ENCODE measurements around the gene NGEF. TPM values are rescaled to one million over a fixed set of nuclear protein-coding genes. Genes with fewer than 3 reads are reported as not detected.

NGEF gene
- polyA plus RNA-seq, 3 donors: not detected

DNA sequence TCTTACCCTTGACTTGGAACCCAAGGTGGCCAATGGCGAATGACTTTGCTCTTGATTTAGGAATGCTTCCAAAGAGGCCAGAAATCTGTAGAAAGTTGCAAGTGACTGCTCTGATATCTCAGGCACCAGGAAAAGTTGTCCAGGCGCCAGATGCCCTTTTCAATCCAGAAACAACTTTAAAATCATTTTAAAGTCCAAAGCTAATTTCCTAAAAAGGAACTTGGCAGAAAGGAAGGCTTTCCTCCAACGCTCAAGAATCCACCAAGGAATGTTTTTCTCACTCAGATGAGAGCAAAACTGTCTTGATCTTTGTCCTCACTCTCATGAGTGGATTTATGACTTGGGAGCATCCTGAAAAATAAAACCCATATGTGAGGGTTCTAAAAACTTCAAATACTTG lies 5.3 kb downstream of the NGEF start:
- 100% methylated on average over 2 of the region's 3 CpGs for WGBS (ENCODE audit: insufficient coverage)
- H3K36me3 Mint-ChIP-seq: no peaks in the 10 kb centered on the region
- H3K4me1 Mint-ChIP-seq: peaks cover 14% of the 10 kb centered on the region
- no peak overlapping the region for H3K27ac ChIP-seq (ENCODE audit: low read depth in 1 of 2, low read length in 2 of 2)
- H3K9me3 Mint-ChIP-seq: no peaks in the 10 kb centered on the region
- no peaks in the 10 kb centered on the region for H3K36me3 ChIP-seq (replicated peaks in 1 of 2; ENCODE audit: control insufficient read depth in 1 of 2, insufficient read depth in 2 of 2, low read length in 2 of 2)
- H3K4me2 ChIP-seq (replicated peaks; ENCODE audit: extremely low read depth, low read length, poor library complexity, severe bottlenecking): no peak overlapping the region
- intact Hi-C loops (cut with micrococcal nuclease): no loop called here
- no peak overlapping the region for H3K9ac ChIP-seq (ENCODE audit: insufficient read depth, low read length, poor library complexity, severe bottlenecking)
- TF ChIP-seq CTCF (IDR thresholded peaks at IDR 0.05): no peak
- H3K9me3 ChIP-seq (replicated peaks in 1 of 2; ENCODE audit: control insufficient read depth in 1 of 2, insufficient read depth in 1 of 2, low read length in 2 of 2): no peaks in the 10 kb centered on the region
- no peak for DNase-seq
- no peak overlapping the region for H3K4me3 Mint-ChIP-seq
- H3K27ac Mint-ChIP-seq: no peak overlapping the region
- H3K4me3 ChIP-seq (replicated peaks in 1 of 3; ENCODE audit: low read depth in 2 of 3, low read length in 3 of 3): no peak overlapping the region
- H3K4me1 ChIP-seq (ENCODE audit: control insufficient read depth in 1 of 2, insufficient read depth in 2 of 2, low read length in 2 of 2): peaks cover 0 to 5% of the 10 kb centered on the region in 2 donors
- no peaks in the 10 kb centered on the region for H3K79me2 ChIP-seq (ENCODE audit: insufficient read depth, low read length)
- no peaks in the 10 kb centered on the region for H4K20me1 ChIP-seq (ENCODE audit: insufficient read depth, low read length)
- H3K27me3 Mint-ChIP-seq (ENCODE audit: low read depth in 3 of 3): peaks cover 3 to 17% (median 9%) of the 10 kb centered on the region in 3 donors
- H2AFZ ChIP-seq (ENCODE audit: insufficient read depth, low read depth, low read length, poor library complexity, severe bottlenecking): no peak overlapping the region
- H3K27me3 ChIP-seq (ENCODE audit: control insufficient read depth in 2 of 2, insufficient read depth in 2 of 2, low read length in 2 of 2): no peaks in the 10 kb centered on the region

- H3K4me3 Mint-ChIP-seq: no peak overlapping the region
- Histone ChIP-seq H3K9me3 (replicated peaks in 1 of 2; ENCODE audit: control insufficient read depth in 1 of 2, insufficient read depth in 1 of 2, low read length in 2 of 2) (no peaks in the 10 kb centered on the region), H4K20me1 (ENCODE audit: insufficient read depth, low read length) (no peaks in the 10 kb centered on the region), H2AFZ (ENCODE audit: insufficient read depth, low read depth, low read length, poor library complexity, severe bottlenecking) (no peak overlapping the region), H3K27ac (ENCODE audit: low read depth in 1 of 2, low read length in 2 of 2) (no peak overlapping the region), H3K27me3 (ENCODE audit: control insufficient read depth in 2 of 2, insufficient read depth in 2 of 2, low read length in 2 of 2) (no peaks in the 10 kb centered on the region), H3K79me2 (ENCODE audit: insufficient read depth, low read length) (no peaks in the 10 kb centered on the region), H3K9ac (ENCODE audit: insufficient read depth, low read length, poor library complexity, severe bottlenecking) (no peak overlapping the region), H3K4me1 (ENCODE audit: control insufficient read depth in 1 of 2, insufficient read depth in 2 of 2, low read length in 2 of 2) (peaks cover 0 to 3% of the 10 kb centered on the region in 2 donors), H3K4me3 (replicated peaks in 1 of 3; ENCODE audit: low read depth in 2 of 3, low read length in 3 of 3) (no peak overlapping the region), H3K36me3 (replicated peaks in 1 of 2; ENCODE audit: control insufficient read depth in 1 of 2, insufficient read depth in 2 of 2, low read length in 2 of 2) (no peaks in the 10 kb centered on the region), H3K4me2 (replicated peaks; ENCODE audit: extremely low read depth, low read length, poor library complexity, severe bottlenecking) (no peak overlapping the region)
- H3K27ac Mint-ChIP-seq: no peak overlapping the region
- peaks cover 10% of the 10 kb centered on the region for H3K4me1 Mint-ChIP-seq
- intact Hi-C loops (cut with micrococcal nuclease): no loop called here
- no peak for TF ChIP-seq CTCF (IDR thresholded peaks at IDR 0.05)
- 80% methylated on average over 5 of the region's 7 CpGs for WGBS (ENCODE audit: insufficient coverage)
- no peak for DNase-seq
- H3K27me3 Mint-ChIP-seq (ENCODE audit: low read depth in 3 of 3): peaks cover 3 to 17% (median 9%) of the 10 kb centered on the region in 3 donors
- no peaks in the 10 kb centered on the region for H3K36me3 Mint-ChIP-seq
- H3K9me3 Mint-ChIP-seq: peaks cover 0 to 3% (median 0%) of the 10 kb centered on the region in 7 donors
Observed at GRCh38 chr2:233007270-233007669, 5.8 kb downstream of the NGEF start.

Measured in CD14-positive monocyte (primary cell).